Breast epithelium (tissue), 3 donors: ENCODE measurements around the gene SLC4A4.

ENCODE experiments used
- CTCF ChIP-seq, 3 donors: fragments of 450-650 bp; IDR thresholded peaks; one replicate each; pipeline ENCODE4 v1.5.1; 2016 to 2017; ENCODE audit warnings: antibody characterized with exemption in 3 of 3, mild to moderate bottlenecking in 3 of 3, moderate library complexity in 3 of 3
- POLR2A ChIP-seq: fragments of 450-650 bp; IDR thresholded peaks from one replicate; pipeline ENCODE4 v1.6.1; 2016; ENCODE audit warnings: antibody characterized with exemption, mild to moderate bottlenecking, moderate library complexity

GRCh38 chr4:71360844-71361243 is 22.0 kb downstream of the SLC4A4 start:
- TF ChIP-seq POLR2A (no peak), CTCF (IDR thresholded peaks at IDR 0.05) (no peak)
